ENCODE results near the gene TGOLN2. TPM values are rescaled to one million over a fixed set of nuclear protein-coding genes. Genes with fewer than 3 reads are reported as not detected.

The TGOLN2 gene
- total RNA-seq, 1 experiment from 2014 or later = 112 TPM

Other genes starting within 250 kb of the TGOLN2 start
- 0.39 TPM in 1 of 2 replicates, not detected in the other for gene TCF7L1, start 194.6 kb downstream of the TGOLN2 start, total RNA-seq (2014; rRNA removed; shearing (Covaris generic))
- gene RETSAT, start 26.5 kb upstream of the TGOLN2 start, total RNA-seq (2014; rRNA removed; shearing (Covaris generic)) = 47.3 and 47.9 TPM in 2 replicates
- gene ELMOD3, start 26.8 kb upstream of the TGOLN2 start, total RNA-seq (2014; rRNA removed; shearing (Covaris generic)) = 18.1 and 18.6 TPM in 2 replicates
- 5.2 and 8.5 TPM in 2 replicates for gene CAPG, start 82.4 kb upstream of the TGOLN2 start, total RNA-seq (2014; rRNA removed; shearing (Covaris generic))
- not detected in 2 replicates for gene SH2D6, start 90.7 kb upstream of the TGOLN2 start, total RNA-seq (2014; rRNA removed; shearing (Covaris generic))
- 52.0 and 61.4 TPM in 2 replicates for gene MAT2A, start 211.2 kb upstream of the TGOLN2 start, total RNA-seq (2014; rRNA removed; shearing (Covaris generic))
- 52.4 and 59.3 TPM in 2 replicates for gene GGCX, start 233.5 kb upstream of the TGOLN2 start, total RNA-seq (2014; rRNA removed; shearing (Covaris generic))
- gene VAMP8, start 249.6 kb upstream of the TGOLN2 start, total RNA-seq (2014; rRNA removed; shearing (Covaris generic)) = 25.0 and 27.6 TPM in 2 replicates

Measured in RPMI7951 (cell line).